MM.1S (cell line): ENCODE data around the gene MUC5AC.

ENCODE experiments used
- DNase-seq: peaks from one replicate; pipeline ENCODE4 v3.0.0-alpha.2; 2015
- H2AFZ ChIP-seq: fragments of 300-600 bp; sonication (generic); 2 replicates; pipeline ENCODE4 v1.6.0; 2016; ENCODE audit warnings: antibody characterized with exemption, low read length
- H3F3A ChIP-seq: fragments of 300-600 bp; sonication (generic); 2 replicates; pipeline ENCODE4 v1.6.1; 2016; ENCODE audit warnings: mild to moderate bottlenecking, antibody characterized with exemption, low read length, moderate library complexity, mixed read lengths; ENCODE audit not compliant: insufficient read depth
- H3K27ac ChIP-seq: fragments of 300-600 bp; sonication (generic); 2 replicates; pipeline ENCODE4 v1.5.1; 2016; ENCODE audit warnings: mild to moderate bottlenecking, low read length
- H3K27me3 ChIP-seq: fragments of 300-600 bp; sonication (generic); replicated peaks from 2 replicates; pipeline ENCODE4 v1.6.0; 2016; ENCODE audit warnings: low read length; ENCODE audit not compliant: insufficient read depth
- H3K36me3 ChIP-seq: fragments of 300-600 bp; sonication (generic); replicated peaks from 2 replicates; pipeline ENCODE4 v1.6.1; 2016; ENCODE audit warnings: mild to moderate bottlenecking, low read length, mixed read lengths; ENCODE audit not compliant: insufficient read depth
- H3K4me1 ChIP-seq: fragments of 300-600 bp; sonication (generic); 2 replicates; pipeline ENCODE4 v1.6.1; 2016; ENCODE audit warnings: low read length, mixed read lengths
- H3K4me2 ChIP-seq: fragments of 300-600 bp; sonication (generic); 2 replicates; pipeline ENCODE4 v1.6.0; 2016; ENCODE audit warnings: low read depth, low read length
- H3K4me3 ChIP-seq: fragments of 300-600 bp; sonication (generic); 2 replicates; pipeline ENCODE4 v1.5.1; 2016; ENCODE audit warnings: low read length, mixed read lengths
- H3K79me2 ChIP-seq: fragments of 300-600 bp; sonication (generic); 2 replicates; pipeline ENCODE4 v1.6.1; 2016; ENCODE audit warnings: mixed run types, low read length, mixed read lengths
- H3K9ac ChIP-seq: fragments of 300-600 bp; sonication (generic); 2 replicates; pipeline ENCODE4 v1.6.1; 2016; ENCODE audit warnings: low read length, mixed read lengths
- H3K9me2 ChIP-seq: fragments of 300-600 bp; sonication (generic); replicated peaks from 2 replicates; pipeline ENCODE4 v1.6.1; 2016; ENCODE audit warnings: mild to moderate bottlenecking, low read length, mixed read lengths; ENCODE audit not compliant: insufficient read depth
- H3K9me3 ChIP-seq: fragments of 300-600 bp; sonication (generic); replicated peaks from 2 replicates; pipeline ENCODE4 v1.6.1; 2016; ENCODE audit warnings: mild to moderate bottlenecking, low read length, mixed read lengths; ENCODE audit not compliant: insufficient read depth
- H4K20me1 ChIP-seq: fragments of 300-600 bp; sonication (generic); 2 replicates; pipeline ENCODE4 v1.6.1; 2016; ENCODE audit warnings: mild to moderate bottlenecking, low read length, moderate library complexity, mixed read lengths; ENCODE audit not compliant: insufficient read depth
- EZH2 ChIP-seq: fragments of 300-600 bp; sonication (generic); optimal IDR thresholded peaks from 2 replicates; pipeline ENCODE3; 2017; ENCODE audit warnings: low read depth, mild to moderate bottlenecking, antibody characterized with exemption, low read length, mixed read lengths
- EZH2phosphoT487 ChIP-seq: fragments of 300-600 bp; sonication (generic); IDR thresholded peaks from 2 replicates; pipeline ENCODE4 v1.6.1; 2018; ENCODE audit warnings: antibody characterized with exemption, low read length
- TF ChIP-seq, protein P1 (sequence below): fragments of 300-600 bp; sonication (generic); IDR thresholded peaks from 2 replicates; pipeline ENCODE4 v1.5.1; 2016; ENCODE audit warnings: antibody characterized with exemption, low read length, mixed read lengths

MUC5AC gene

DNA sequence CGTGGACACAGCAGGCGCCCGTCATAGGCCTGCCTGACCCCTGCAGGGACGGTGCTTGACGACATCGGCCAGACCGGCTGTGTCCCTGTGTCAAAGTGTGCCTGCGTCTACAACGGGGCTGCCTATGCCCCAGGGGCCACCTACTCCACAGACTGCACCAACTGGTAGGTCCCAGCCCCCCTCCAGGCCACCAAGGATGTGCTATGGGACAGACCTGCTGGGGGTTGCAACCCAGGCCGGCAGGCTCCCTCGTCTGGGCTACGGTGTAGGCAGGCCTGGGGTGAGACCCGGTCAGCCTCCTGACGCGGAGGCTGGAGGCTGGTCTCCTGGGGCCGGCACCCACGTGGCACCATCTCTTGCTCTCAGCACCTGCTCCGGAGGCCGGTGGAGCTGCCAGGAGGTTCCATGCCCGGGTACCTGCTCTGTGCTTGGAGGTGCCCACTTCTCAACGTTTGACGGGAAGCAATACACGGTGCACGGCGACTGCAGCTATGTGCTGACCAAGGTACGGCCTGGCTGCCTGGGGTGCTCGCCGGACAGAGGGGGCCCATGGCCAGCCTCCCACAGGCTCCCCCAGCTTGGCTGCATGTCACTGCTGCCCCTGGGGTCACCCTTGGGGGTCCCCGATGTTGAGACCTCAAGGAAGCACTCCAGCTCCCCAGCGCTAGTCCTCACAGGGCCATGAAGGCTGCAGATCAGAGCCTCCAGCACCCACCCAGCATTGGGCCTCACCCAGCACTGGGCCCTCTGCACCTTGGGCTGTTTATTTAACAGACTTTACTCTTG, 7.7 kb downstream of the MUC5AC start:
- H3K27me3 ChIP-seq = peaks cover 47% of the 10 kb centered on the region
- DNase-seq = no peak
- no peaks in the 10 kb centered on the region for H3K4me1 ChIP-seq

DNA sequence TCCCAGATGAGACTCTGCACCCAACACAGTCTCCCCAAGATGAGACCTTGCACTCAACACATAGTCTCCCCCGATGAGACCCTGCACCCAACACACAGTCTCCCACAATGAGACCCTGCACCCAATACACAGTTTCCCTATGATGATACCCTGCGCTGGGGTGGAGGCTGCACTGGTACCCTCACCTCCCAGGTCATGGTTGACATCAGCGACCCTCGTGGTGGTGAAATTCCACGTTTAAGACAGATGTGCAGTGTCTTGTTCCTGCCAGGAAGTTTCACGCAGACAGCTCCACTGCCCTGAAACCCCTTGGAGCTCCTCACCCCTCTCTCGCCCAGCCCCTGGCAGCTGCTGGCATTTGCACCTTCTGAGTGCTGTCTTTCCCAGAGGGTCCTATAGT, 9.5 kb downstream of the MUC5AC start:
- H3K79me2 ChIP-seq = no peaks in the 10 kb centered on the region
- H3F3A ChIP-seq = no peaks in the 10 kb centered on the region
- DNase-seq = no peak
- H3K4me3 ChIP-seq = no peak overlapping the region
- no peak overlapping the region for H2AFZ ChIP-seq
- H4K20me1 ChIP-seq = no peaks in the 10 kb centered on the region
- H3K9ac ChIP-seq = no peak overlapping the region
- no peak overlapping the region for H3K4me2 ChIP-seq
- no peaks in the 10 kb centered on the region for H3K9me2 ChIP-seq
- TF ChIP-seq, protein P1, sequence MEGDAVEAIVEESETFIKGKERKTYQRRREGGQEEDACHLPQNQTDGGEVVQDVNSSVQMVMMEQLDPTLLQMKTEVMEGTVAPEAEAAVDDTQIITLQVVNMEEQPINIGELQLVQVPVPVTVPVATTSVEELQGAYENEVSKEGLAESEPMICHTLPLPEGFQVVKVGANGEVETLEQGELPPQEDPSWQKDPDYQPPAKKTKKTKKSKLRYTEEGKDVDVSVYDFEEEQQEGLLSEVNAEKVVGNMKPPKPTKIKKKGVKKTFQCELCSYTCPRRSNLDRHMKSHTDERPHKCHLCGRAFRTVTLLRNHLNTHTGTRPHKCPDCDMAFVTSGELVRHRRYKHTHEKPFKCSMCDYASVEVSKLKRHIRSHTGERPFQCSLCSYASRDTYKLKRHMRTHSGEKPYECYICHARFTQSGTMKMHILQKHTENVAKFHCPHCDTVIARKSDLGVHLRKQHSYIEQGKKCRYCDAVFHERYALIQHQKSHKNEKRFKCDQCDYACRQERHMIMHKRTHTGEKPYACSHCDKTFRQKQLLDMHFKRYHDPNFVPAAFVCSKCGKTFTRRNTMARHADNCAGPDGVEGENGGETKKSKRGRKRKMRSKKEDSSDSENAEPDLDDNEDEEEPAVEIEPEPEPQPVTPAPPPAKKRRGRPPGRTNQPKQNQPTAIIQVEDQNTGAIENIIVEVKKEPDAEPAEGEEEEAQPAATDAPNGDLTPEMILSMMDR = no peak
- TF ChIP-seq EZH2phosphoT487 (no peak), EZH2 (no peak)
- no peaks in the 10 kb centered on the region for H3K4me1 ChIP-seq
- H3K27me3 ChIP-seq = peaks cover 30% of the 10 kb centered on the region
- H3K27ac ChIP-seq = no peak overlapping the region
- H3K36me3 ChIP-seq = no peaks in the 10 kb centered on the region
- H3K9me3 ChIP-seq = no peaks in the 10 kb centered on the region

More for the DNA sequence above, 7.7 kb downstream of the MUC5AC start:
- H3F3A ChIP-seq = no peaks in the 10 kb centered on the region
- no peaks in the 10 kb centered on the region for H3K9me2 ChIP-seq
- H3K36me3 ChIP-seq = no peaks in the 10 kb centered on the region
- H2AFZ ChIP-seq = no peak overlapping the region
- no peak for TF ChIP-seq EZH2
- TF ChIP-seq EZH2phosphoT487 = no peak
- TF ChIP-seq, protein P1 = no peak
- H3K4me3 ChIP-seq = no peak overlapping the region
- no peak overlapping the region for H3K4me2 ChIP-seq
- H3K9me3 ChIP-seq = no peaks in the 10 kb centered on the region
- H3K27ac ChIP-seq = no peak overlapping the region
- H4K20me1 ChIP-seq = no peaks in the 10 kb centered on the region
- H3K79me2 ChIP-seq = no peaks in the 10 kb centered on the region
- no peak overlapping the region for H3K9ac ChIP-seq

DNA sequence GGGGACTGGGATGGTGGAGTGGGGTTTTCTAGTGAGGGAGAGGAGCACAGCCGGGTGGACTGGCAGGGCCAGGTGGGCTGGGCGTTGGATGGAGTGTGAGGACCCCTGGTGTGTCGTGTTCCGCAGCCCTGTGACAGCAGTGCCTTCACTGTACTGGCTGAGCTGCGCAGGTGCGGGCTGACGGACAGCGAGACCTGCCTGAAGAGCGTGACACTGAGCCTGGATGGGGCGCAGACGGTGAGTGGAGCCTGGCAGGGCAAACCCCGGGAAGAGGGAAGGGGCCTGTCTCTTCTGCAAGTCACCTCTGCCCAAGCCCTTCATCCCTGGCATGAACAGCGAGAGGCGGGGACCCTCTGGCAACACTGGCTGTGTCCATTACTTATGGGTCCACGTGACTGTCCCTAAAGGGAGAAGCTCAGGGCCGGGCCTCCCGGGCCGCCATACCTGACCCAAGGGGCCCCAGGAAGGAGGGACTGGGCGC, 10.0 kb downstream of the MUC5AC start:
- no peaks in the 10 kb centered on the region for H3K9me2 ChIP-seq
- DNase-seq = no peak
- no peaks in the 10 kb centered on the region for H3K79me2 ChIP-seq
- no peaks in the 10 kb centered on the region for H3K9me3 ChIP-seq
- H3K4me2 ChIP-seq = no peak overlapping the region
- H3K27ac ChIP-seq = no peak overlapping the region
- H4K20me1 ChIP-seq = no peaks in the 10 kb centered on the region
- no peak overlapping the region for H3K4me3 ChIP-seq
- TF ChIP-seq EZH2 (no peak), EZH2phosphoT487 (no peak)
- TF ChIP-seq, protein P1 = no peak
- H3K4me1 ChIP-seq = no peaks in the 10 kb centered on the region
- no peaks in the 10 kb centered on the region for H3K36me3 ChIP-seq
- no peak overlapping the region for H2AFZ ChIP-seq
- no peaks in the 10 kb centered on the region for H3F3A ChIP-seq
- peaks cover 25% of the 10 kb centered on the region for H3K27me3 ChIP-seq
- no peak overlapping the region for H3K9ac ChIP-seq
